HepG2 (cell line): ENCODE measurements around the gene GRHL1. TPM values are rescaled to one million over a fixed set of nuclear protein-coding genes. Genes with fewer than 3 reads are reported as not detected.

Experiments used
- FOSL2 ChIP-seq: sonication (generic); formaldehyde crosslinking; IDR thresholded peaks from 2 replicates; pipeline ENCODE4 v1.4.0; 2020; ENCODE audit warnings: missing genetic modification reagents
- FOXJ3 ChIP-seq: sonication (generic); formaldehyde crosslinking; IDR thresholded peaks from 2 replicates; pipeline ENCODE4 v1.4.0; 2020; ENCODE audit warnings: missing genetic modification reagents, mild to moderate bottlenecking, borderline replicate concordance
- FOXO1 ChIP-seq: sonication (generic); formaldehyde crosslinking; IDR thresholded peaks from 2 replicates; pipeline ENCODE4 v1.4.0; 2020; ENCODE audit warnings: missing genetic modification reagents
- GABPB1 ChIP-seq: IDR thresholded peaks from 2 replicates; pipeline ENCODE4 v1.6.1; 2016; ENCODE audit warnings: mild to moderate bottlenecking, missing genetic modification reagents, moderate library complexity, missing compliant biosample characterization
- KLF13 ChIP-seq: sonication (generic); formaldehyde crosslinking; IDR thresholded peaks from 2 replicates; pipeline ENCODE4 v1.4.0; 2020; ENCODE audit warnings: mild to moderate bottlenecking, missing genetic modification reagents
- MNT ChIP-seq: fragments of 450-650 bp; IDR thresholded peaks from 2 replicates; pipeline ENCODE4 v1.6.1; 2016
- PLRG1 ChIP-seq: fragments of 450-650 bp; conservative IDR thresholded peaks from 2 replicates; pipeline ENCODE4 v1.6.1; 2016
- RAD21 ChIP-seq: fragments of 450-650 bp; formaldehyde crosslinking; IDR thresholded peaks from 2 replicates; pipeline ENCODE4 v1.5.0; 2020; ENCODE audit warnings: mild to moderate bottlenecking
- SIN3A ChIP-seq: IDR thresholded peaks from 2 replicates; pipeline ENCODE4 v1.6.1; 2011; ENCODE audit warnings: low read depth, mild to moderate bottlenecking, control low read depth, low read length, borderline replicate concordance
- SMAD3 ChIP-seq: sonication (generic); formaldehyde crosslinking; IDR thresholded peaks from 2 replicates; pipeline ENCODE4 v1.4.0; 2020; ENCODE audit warnings: missing genetic modification reagents
- SOX6 ChIP-seq, 2 experiments: fragments of 450-650 bp in 1 of 2; sonication (generic) in 1 of 2; formaldehyde crosslinking in 1 of 2; IDR thresholded peaks; 2 replicates each; pipeline versions ENCODE4 v1.4.0 to v1.6.1; 2017 to 2020; ENCODE audit warnings: antibody characterized with exemption in 1 of 2, mild to moderate bottlenecking in 1 of 2, missing genetic modification reagents in 1 of 2
- SPEN ChIP-seq: sonication (generic); formaldehyde crosslinking; IDR thresholded peaks from 2 replicates; pipeline ENCODE4 v1.5.1; 2020; ENCODE audit warnings: low read depth, mild to moderate bottlenecking, missing genetic modification reagents
- ZBTB2 ChIP-seq: sonication (generic); formaldehyde crosslinking; IDR thresholded peaks from 2 replicates; pipeline ENCODE4 v1.8.0; 2022; ENCODE audit warnings: low read depth, missing genetic modification reagents
- ZNF274 ChIP-seq: sonication (generic); formaldehyde crosslinking; IDR thresholded peaks from 2 replicates; pipeline ENCODE4 v1.5.1; 2020; ENCODE audit warnings: mild to moderate bottlenecking, missing genetic modification reagents
- ZNF441 ChIP-seq: sonication (generic); formaldehyde crosslinking; IDR thresholded peaks from 2 replicates; pipeline ENCODE4 v1.7.0; 2021; ENCODE audit warnings: missing genetic modification reagents, borderline replicate concordance
- ZNF644 ChIP-seq: IDR thresholded peaks from 2 replicates; pipeline ENCODE4 v1.6.1; 2016; ENCODE audit warnings: low read depth
- ZNF724P ChIP-seq: sonication (generic); formaldehyde crosslinking; IDR thresholded peaks from 2 replicates; pipeline ENCODE4 v1.8.0; 2022; ENCODE audit warnings: missing genetic modification reagents, borderline replicate concordance
- ZNF792 ChIP-seq: IDR thresholded peaks from 2 replicates; pipeline ENCODE4 v1.6.1; 2016
- ZZZ3 ChIP-seq: sonication (generic); formaldehyde crosslinking; IDR thresholded peaks from 2 replicates; pipeline ENCODE4 v1.4.0; 2020; ENCODE audit warnings: missing genetic modification reagents, mild to moderate bottlenecking, borderline replicate concordance
- polyA plus RNA-seq, 8 experiments: library from polyadenylated mRNA; depleted of rRNA in 3 of 8; stranded (reverse) in 7 of 8; unstranded in 1 of 8; fragments of >200 nt; fragmentation: Illumina TruSeq in 4 of 8; extraction: Trizol in 4 of 8; gene quantifications; 2 replicates each; pipeline versions ENCODE4 v1.2.1 to v1.2.3, GENCODE V29; 2011 to 2016; ENCODE audit warnings: low read depth in 4 of 8, missing spikeins in 1 of 8, mixed read lengths in 1 of 8; ENCODE audit not compliant: insufficient read depth in 1 of 8
- total RNA-seq, 5 experiments: library from RNA; depleted of rRNA; stranded (reverse); fragments of >200 nt; fragmentation: Illumina TruSeq; extraction: Trizol; gene quantifications; 2 replicates each; pipeline ENCODE4 v1.2.3, GENCODE V29; 2016; ENCODE audit warnings: low read depth in 1 of 5
- TF ChIP-seq, protein P1 (sequence below): sonication (generic); formaldehyde crosslinking; IDR thresholded peaks from 2 replicates; pipeline ENCODE4 v1.4.0; 2020; ENCODE audit warnings: missing genetic modification reagents

GRHL1 gene
- total and polyA plus RNA-seq, 2 of the 13 experiments (the other 11 are each of a cell fraction or from before 2014, with no cell fraction given): 9.3 to 12.0 TPM

GRCh38 chr2:9946818-9947217, 4.7 kb upstream of the GRHL1 start (continued):
- TF ChIP-seq FOXO1 (CRISPR knock-in tag) (peak; percentile 44; the same call in 1 of the 2 replicates), ZNF792 (CRISPR knock-in tag) (no peak), SMAD3 (peak; percentile 37; the same call in 1 of the 2 replicates), GABPB1 (CRISPR knock-in tag) (peak; percentile 25; the same call in 1 of the 2 replicates), PLRG1 (no peak), ZNF644 (CRISPR knock-in tag) (peak; percentile 77; the same call in 1 of the 2 replicates), FOXJ3 (peak; percentile 34; the same call in 1 of the 2 replicates), MNT (no peak), ZNF274 (no peak), FOSL2 (CRISPR knock-in tag) (peak; percentile 27; the same call in 1 of the 2 replicates), ZNF724P (CRISPR knock-in tag) (no peak), ZNF441 (CRISPR knock-in tag) (no peak; the same call in 1 of the 2 replicates), RAD21 (CRISPR knock-in tag) (no peak), SOX6 (IDR thresholded peaks at IDR 0.05) (no peak), SOX6 (CRISPR knock-in tag; IDR thresholded peaks at IDR 0.05) (peak; percentile 60), ZZZ3 (CRISPR knock-in tag) (no peak), SPEN (CRISPR knock-in tag) (no peak), KLF13 (no peak), SIN3A (no peak), ZBTB2 (CRISPR knock-in tag) (no peak)
- TF ChIP-seq, protein P1, sequence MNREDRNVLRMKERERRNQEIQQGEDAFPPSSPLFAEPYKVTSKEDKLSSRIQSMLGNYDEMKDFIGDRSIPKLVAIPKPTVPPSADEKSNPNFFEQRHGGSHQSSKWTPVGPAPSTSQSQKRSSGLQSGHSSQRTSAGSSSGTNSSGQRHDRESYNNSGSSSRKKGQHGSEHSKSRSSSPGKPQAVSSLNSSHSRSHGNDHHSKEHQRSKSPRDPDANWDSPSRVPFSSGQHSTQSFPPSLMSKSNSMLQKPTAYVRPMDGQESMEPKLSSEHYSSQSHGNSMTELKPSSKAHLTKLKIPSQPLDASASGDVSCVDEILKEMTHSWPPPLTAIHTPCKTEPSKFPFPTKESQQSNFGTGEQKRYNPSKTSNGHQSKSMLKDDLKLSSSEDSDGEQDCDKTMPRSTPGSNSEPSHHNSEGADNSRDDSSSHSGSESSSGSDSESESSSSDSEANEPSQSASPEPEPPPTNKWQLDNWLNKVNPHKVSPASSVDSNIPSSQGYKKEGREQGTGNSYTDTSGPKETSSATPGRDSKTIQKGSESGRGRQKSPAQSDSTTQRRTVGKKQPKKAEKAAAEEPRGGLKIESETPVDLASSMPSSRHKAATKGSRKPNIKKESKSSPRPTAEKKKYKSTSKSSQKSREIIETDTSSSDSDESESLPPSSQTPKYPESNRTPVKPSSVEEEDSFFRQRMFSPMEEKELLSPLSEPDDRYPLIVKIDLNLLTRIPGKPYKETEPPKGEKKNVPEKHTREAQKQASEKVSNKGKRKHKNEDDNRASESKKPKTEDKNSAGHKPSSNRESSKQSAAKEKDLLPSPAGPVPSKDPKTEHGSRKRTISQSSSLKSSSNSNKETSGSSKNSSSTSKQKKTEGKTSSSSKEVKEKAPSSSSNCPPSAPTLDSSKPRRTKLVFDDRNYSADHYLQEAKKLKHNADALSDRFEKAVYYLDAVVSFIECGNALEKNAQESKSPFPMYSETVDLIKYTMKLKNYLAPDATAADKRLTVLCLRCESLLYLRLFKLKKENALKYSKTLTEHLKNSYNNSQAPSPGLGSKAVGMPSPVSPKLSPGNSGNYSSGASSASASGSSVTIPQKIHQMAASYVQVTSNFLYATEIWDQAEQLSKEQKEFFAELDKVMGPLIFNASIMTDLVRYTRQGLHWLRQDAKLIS (CRISPR knock-in tag): no peak
